HTR-8/SVneo (cell line): Measurements from ENCODE around the gene SDK1.
A peak's percentile ranks its signal among the peaks of the same experiment; 100 is the strongest.

Experiments
- DNase-seq: peaks from one replicate; pipeline ENCODE4 v3.0.0; 2011; ENCODE audit warnings: low spot score, mixed read lengths; ENCODE audit not compliant: insufficient read length
- FAIRE-seq: peaks from 2 replicates; lab custom pipeline; 2011; peaks lifted over from hg19 to GRCh38; lab: Jason Lieb, UNC

The SDK1 gene

GRCh38 chr7:3987426-3987927, 686.4 kb downstream of the SDK1 start:
- DNase-seq (no peak), FAIRE-seq (no peak)

- no peak for FAIRE-seq
- no peak for DNase-seq
Measured at GRCh38 chr7:3989723-3990122, 688.7 kb downstream of the SDK1 start.

- FAIRE-seq, result no peak
- DNase-seq, result no peak
Measured at GRCh38 chr7:3991731-3992231, 690.7 kb downstream of the SDK1 start.

GRCh38 chr7:3992841-3993240, 691.8 kb downstream of the SDK1 start:
- no peak for FAIRE-seq

GRCh38 chr7:3994764-3995163, 693.7 kb downstream of the SDK1 start:
- no peak for FAIRE-seq
- no peak for DNase-seq

More at GRCh38 chr7:3992841-3993240, 691.8 kb downstream of the SDK1 start:
- DNase-seq, result no peak

GRCh38 chr7:3995187-3995586, 694.1 kb downstream of the SDK1 start:
- FAIRE-seq (no peak), DNase-seq (no peak)

GRCh38 chr7:3998060-3998459, 697.0 kb downstream of the SDK1 start:
- no peak for DNase-seq
- no peak for FAIRE-seq

- no peak for FAIRE-seq
- no peak for DNase-seq
Measured at GRCh38 chr7:4000139-4000538, 699.1 kb downstream of the SDK1 start.

- DNase-seq, result no peak
- FAIRE-seq, result no peak
Measured at GRCh38 chr7:4000934-4001333, 699.9 kb downstream of the SDK1 start.

- no peak for DNase-seq
- no peak for FAIRE-seq
Measured at GRCh38 chr7:4001742-4002141, 700.7 kb downstream of the SDK1 start.

- FAIRE-seq (peak; percentile 60), DNase-seq (no peak)
Measured at GRCh38 chr7:4003503-4003902, 702.5 kb downstream of the SDK1 start.

- DNase-seq (no peak), FAIRE-seq (no peak)
Measured at GRCh38 chr7:4006687-4007086, 705.6 kb downstream of the SDK1 start.

- DNase-seq (no peak), FAIRE-seq (peak; percentile 23)
Measured at GRCh38 chr7:4009211-4010060, 708.4 kb downstream of the SDK1 start.

- no peak for DNase-seq
- no peak for FAIRE-seq
Measured at GRCh38 chr7:4010061-4010605, 709.1 kb downstream of the SDK1 start.

GRCh38 chr7:4010923-4011656, 710.0 kb downstream of the SDK1 start:
- FAIRE-seq (no peak), DNase-seq (no peak)

GRCh38 chr7:4013793-4014192, 712.7 kb downstream of the SDK1 start:
- FAIRE-seq, result no peak
- no peak for DNase-seq

GRCh38 chr7:4014346-4015050, 713.4 kb downstream of the SDK1 start:
- FAIRE-seq (no peak), DNase-seq (no peak)

GRCh38 chr7:4015371-4015770, 714.3 kb downstream of the SDK1 start:
- DNase-seq, result no peak
- FAIRE-seq, result peak; percentile 31

GRCh38 chr7:4015996-4016395, 714.9 kb downstream of the SDK1 start:
- no peak for FAIRE-seq

GRCh38 chr7:4017081-4017480, 716.0 kb downstream of the SDK1 start:
- peak; percentile 68 for FAIRE-seq
- no peak for DNase-seq

More at GRCh38 chr7:4015996-4016395, 714.9 kb downstream of the SDK1 start:
- DNase-seq, result no peak
